Transverse colon (tissue), 4 donors: ENCODE measurements around the gene MRPL9. TPM values are rescaled to one million over a fixed set of nuclear protein-coding genes. Genes with fewer than 3 reads are reported as not detected.

Experiments used
- DNase-seq: peaks from one replicate; pipeline ENCODE4 v3.0.0-alpha.2; 2019
- H3K27ac ChIP-seq, 4 donors: fragments of 200-600 bp; sonication (generic); 2 replicates each; pipeline ENCODE4 v1.5.1; 2016 to 2018; ENCODE audit warnings: inconsistent platforms in 4 of 4
- H3K27me3 ChIP-seq: fragments of 200-600 bp; sonication (generic); 2 replicates; pipeline ENCODE4 v1.5.1; 2017; ENCODE audit warnings: inconsistent platforms
- H3K36me3 ChIP-seq, 4 donors: fragments of 200-600 bp; sonication (generic); 2 replicates each; pipeline ENCODE4 v1.5.1; 2017 to 2019; ENCODE audit warnings: inconsistent platforms in 4 of 4
- H3K4me1 ChIP-seq, 4 donors: fragments of 200-600 bp; sonication (generic); 2 replicates each; pipeline ENCODE4 v1.5.1; 2017 to 2020; ENCODE audit warnings: inconsistent platforms in 4 of 4
- H3K4me3 ChIP-seq, 4 donors: fragments of 200-600 bp; sonication (generic); 1 replicate in 1 of 4; 2 replicates in 3 of 4; pipeline versions ENCODE4 v1.5.1 to v1.6.1; 2017 to 2019; ENCODE audit warnings: inconsistent platforms in 4 of 4
- H3K9me3 ChIP-seq, 2 donors: fragments of 200-600 bp; sonication (generic); 2 replicates each; pipeline ENCODE4 v1.5.1; 2017 to 2019; ENCODE audit warnings: inconsistent platforms in 2 of 2
- EP300 ChIP-seq: sonication (generic); formaldehyde crosslinking; IDR thresholded peaks from one replicate; pipeline ENCODE4 v1.6.1; 2017; ENCODE audit warnings: antibody characterized with exemption, low read depth
- POLR2A ChIP-seq: fragments of 450-650 bp; IDR thresholded peaks from one replicate; pipeline ENCODE4 v1.6.1; 2016; ENCODE audit warnings: antibody characterized with exemption, mild to moderate bottlenecking, moderate library complexity
- POLR2AphosphoS5 ChIP-seq, 3 donors: sonication (generic); formaldehyde crosslinking; IDR thresholded peaks; one replicate each; pipeline ENCODE4 v1.6.1; 2016; ENCODE audit warnings: antibody characterized with exemption in 3 of 3
- WGBS, 2 donors: methylation state at CpG; one replicate each; pipeline ENCODE4 v1.1.5; 2018; ENCODE audit warnings: low coverage in 1 of 2; 5-methylcytosine and 5-hydroxymethylcytosine counted together
- in situ Hi-C, 4 donors: fragments of 200-750 bp; cut with MboI; loops; one replicate each; pipeline versions ENCODE4 v1.15.0 to v1.15.1; 2017; ENCODE audit warnings: low sequenced_read_pairs in 3 of 4, low pct_ligation_motif_present in 1 of 4, low pct_unique_long_range_greater_than_20kb in 1 of 4
- intact Hi-C: fragments of 100-400 bp; cut with DNase I; formaldehyde crosslinking; loops from one replicate; pipeline ENCODE4 v1.15.1; 2023; ENCODE audit warnings: low total_unique reads
- total RNA-seq, 4 donors: library from RNA; depleted of rRNA; stranded (reverse); fragments of >200 nt; gene quantifications; one replicate each; pipeline ENCODE4 v1.1.0, GENCODE V29; 2016
- TF ChIP-seq, protein P1 (sequence below), 5 experiments: fragments of 200-600 bp in 3 of 5; fragments of 450-650 bp in 2 of 5; sonication (generic) in 3 of 5; IDR thresholded peaks; 1 replicate in 2 of 5; 2 replicates in 3 of 5; pipeline ENCODE4 v1.5.1; 2016 to 2017; ENCODE audit warnings: antibody characterized with exemption in 5 of 5, inconsistent platforms in 3 of 5, mild to moderate bottlenecking in 2 of 5, moderate library complexity in 1 of 5

The MRPL9 gene
- total RNA-seq, 4 donors from 2014 or later, result 20.2 to 138 (median 40.1) TPM

DNA sequence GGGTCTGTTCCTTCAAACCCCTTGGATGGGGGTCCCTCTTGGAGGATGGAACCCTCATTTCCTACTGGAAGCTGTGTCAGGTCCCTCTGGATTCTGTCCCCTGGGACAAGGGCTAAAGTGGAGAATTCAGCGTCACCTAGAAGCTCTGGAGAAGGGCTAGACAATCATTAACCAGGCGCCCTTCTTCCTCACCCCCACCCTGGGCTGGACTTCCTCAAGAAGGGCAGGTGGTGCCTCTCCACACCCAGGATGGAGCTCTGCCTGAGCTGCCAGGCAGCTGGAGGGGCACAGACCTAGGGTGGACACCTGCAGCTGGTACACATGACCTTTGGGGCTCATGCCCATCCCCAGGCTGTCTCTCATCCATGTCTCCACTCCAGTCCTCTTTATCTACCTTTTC lies 50.3 kb downstream of the MRPL9 start:
- peaks cover 19% of the 10 kb centered on the region for H3K27me3 ChIP-seq
- intact Hi-C loops (no loop called here), in situ Hi-C loops (no loop called here)
- no peak overlapping the region for H3K4me3 ChIP-seq
- TF ChIP-seq, protein P1, sequence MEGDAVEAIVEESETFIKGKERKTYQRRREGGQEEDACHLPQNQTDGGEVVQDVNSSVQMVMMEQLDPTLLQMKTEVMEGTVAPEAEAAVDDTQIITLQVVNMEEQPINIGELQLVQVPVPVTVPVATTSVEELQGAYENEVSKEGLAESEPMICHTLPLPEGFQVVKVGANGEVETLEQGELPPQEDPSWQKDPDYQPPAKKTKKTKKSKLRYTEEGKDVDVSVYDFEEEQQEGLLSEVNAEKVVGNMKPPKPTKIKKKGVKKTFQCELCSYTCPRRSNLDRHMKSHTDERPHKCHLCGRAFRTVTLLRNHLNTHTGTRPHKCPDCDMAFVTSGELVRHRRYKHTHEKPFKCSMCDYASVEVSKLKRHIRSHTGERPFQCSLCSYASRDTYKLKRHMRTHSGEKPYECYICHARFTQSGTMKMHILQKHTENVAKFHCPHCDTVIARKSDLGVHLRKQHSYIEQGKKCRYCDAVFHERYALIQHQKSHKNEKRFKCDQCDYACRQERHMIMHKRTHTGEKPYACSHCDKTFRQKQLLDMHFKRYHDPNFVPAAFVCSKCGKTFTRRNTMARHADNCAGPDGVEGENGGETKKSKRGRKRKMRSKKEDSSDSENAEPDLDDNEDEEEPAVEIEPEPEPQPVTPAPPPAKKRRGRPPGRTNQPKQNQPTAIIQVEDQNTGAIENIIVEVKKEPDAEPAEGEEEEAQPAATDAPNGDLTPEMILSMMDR (IDR thresholded peaks at IDR 0.05), result no peak
- TF ChIP-seq POLR2AphosphoS5 (IDR thresholded peaks at IDR 0.05) (no peak), EP300 (no peak), POLR2A (no peak)
- peak; percentile 79 for DNase-seq
- H3K27ac ChIP-seq, result peak overlapping the region in 3 of 4 donors; percentile 28 to 60 (median 42)
- H3K4me1 ChIP-seq, result peaks cover 5 to 35% (median 24%) of the 10 kb centered on the region in 4 donors
- H3K9me3 ChIP-seq, result no peaks in the 10 kb centered on the region
- H3K36me3 ChIP-seq, result no peaks in the 10 kb centered on the region
- 56% methylated on average over 2 of the region's 2 CpGs; no CpG with 5 or more reads in 1 of the 2 donors for WGBS, 2 donors

- Histone ChIP-seq H3K9me3 (no peaks in the 10 kb centered on the region), H3K4me3 (no peak overlapping the region), H3K27me3 (peaks cover 11% of the 10 kb centered on the region), H3K4me1 (peaks cover 5 to 29% (median 21%) of the 10 kb centered on the region in 4 donors), H3K27ac (peak overlapping the region in 2 of 4 donors; percentile 42 to 60), H3K36me3 (no peaks in the 10 kb centered on the region)
- TF ChIP-seq EP300, result no peak
- TF ChIP-seq, protein P1 (IDR thresholded peaks at IDR 0.05), result no peak
- no peak for TF ChIP-seq POLR2AphosphoS5 (IDR thresholded peaks at IDR 0.05)
- intact Hi-C loops (no loop called here), in situ Hi-C loops (no loop called here)
- WGBS, 2 donors, result 51 to 70% methylated on average over 3 to 10 of the region's 10 CpGs
- no peak for DNase-seq
Observed at GRCh38 chr1:151711951-151712350, 51.3 kb downstream of the MRPL9 start.

- 88 to 89% methylated on average over 5 to 19 of the region's 21 CpGs for WGBS, 2 donors
- H3K9me3 ChIP-seq, result no peaks in the 10 kb centered on the region
- intact Hi-C loops, result no loop called here
- no peak overlapping the region for H3K4me3 ChIP-seq
- no peaks in the 10 kb centered on the region for H3K36me3 ChIP-seq
- in situ Hi-C loops, result no loop called here
- H3K27me3 ChIP-seq, result peaks cover 4% of the 10 kb centered on the region
- H3K27ac ChIP-seq, result no peak overlapping the region
- H3K4me1 ChIP-seq, result peaks cover 5 to 24% (median 18%) of the 10 kb centered on the region in 4 donors
- no peak for DNase-seq
- no peak for TF ChIP-seq POLR2AphosphoS5 (IDR thresholded peaks at IDR 0.05)
- no peak for TF ChIP-seq EP300
- TF ChIP-seq, protein P1 (IDR thresholded peaks at IDR 0.05), result no peak
- TF ChIP-seq POLR2A, result no peak
Observed at GRCh38 chr1:151711044-151711800, 52.1 kb downstream of the MRPL9 start.

DNA sequence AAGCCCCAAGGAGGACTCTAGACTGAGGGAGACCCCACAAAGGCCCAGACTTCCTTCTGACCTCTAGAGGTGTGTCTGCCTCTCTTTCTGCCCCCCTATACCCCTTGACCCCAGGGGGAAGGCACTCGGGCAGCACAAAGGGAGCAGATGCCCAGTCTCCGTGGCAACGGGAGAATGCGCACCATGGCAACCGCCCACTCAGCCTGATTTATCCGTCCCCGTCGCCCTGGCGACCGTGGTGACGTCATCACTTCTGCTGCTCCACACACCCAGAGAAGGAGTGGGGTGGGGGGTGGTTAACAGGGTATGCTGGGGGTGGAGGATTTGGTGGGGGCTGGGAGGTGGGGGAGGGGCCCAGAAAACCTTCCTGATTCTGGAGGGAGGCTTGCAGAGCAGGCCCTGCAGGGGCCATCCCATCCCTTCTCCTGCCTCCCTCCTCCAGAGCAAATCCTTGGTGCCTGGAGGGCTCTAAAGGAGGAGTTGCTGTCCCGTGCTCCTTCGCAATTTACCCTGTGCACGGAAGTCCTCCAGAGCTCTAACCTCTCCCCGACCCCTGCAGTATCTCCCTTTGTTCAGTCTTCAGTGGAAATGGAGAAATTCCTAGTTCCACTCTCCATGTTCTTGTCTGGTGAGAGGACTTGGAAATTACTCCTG lies 53.0 kb downstream of the MRPL9 start:
- no peak for DNase-seq
- in situ Hi-C loops, result no loop called here
- no peaks in the 10 kb centered on the region for H3K36me3 ChIP-seq

More for the DNA sequence above, 53.0 kb downstream of the MRPL9 start:
- no peak overlapping the region for H3K27ac ChIP-seq
- H3K9me3 ChIP-seq, result no peaks in the 10 kb centered on the region
- peaks cover 5 to 31% (median 23%) of the 10 kb centered on the region in 4 donors for H3K4me1 ChIP-seq
- H3K27me3 ChIP-seq, result no peaks in the 10 kb centered on the region
- 52 to 96% methylated on average over 4 to 15 of the region's 15 CpGs for WGBS, 2 donors
- intact Hi-C loops, result no loop called here
- TF ChIP-seq, protein P1 (IDR thresholded peaks at IDR 0.05), result no peak
- TF ChIP-seq POLR2AphosphoS5 (IDR thresholded peaks at IDR 0.05) (no peak), POLR2A (no peak), EP300 (no peak)
- no peak overlapping the region for H3K4me3 ChIP-seq
